ENCODE data around the gene PCP4L1.

DNA sequence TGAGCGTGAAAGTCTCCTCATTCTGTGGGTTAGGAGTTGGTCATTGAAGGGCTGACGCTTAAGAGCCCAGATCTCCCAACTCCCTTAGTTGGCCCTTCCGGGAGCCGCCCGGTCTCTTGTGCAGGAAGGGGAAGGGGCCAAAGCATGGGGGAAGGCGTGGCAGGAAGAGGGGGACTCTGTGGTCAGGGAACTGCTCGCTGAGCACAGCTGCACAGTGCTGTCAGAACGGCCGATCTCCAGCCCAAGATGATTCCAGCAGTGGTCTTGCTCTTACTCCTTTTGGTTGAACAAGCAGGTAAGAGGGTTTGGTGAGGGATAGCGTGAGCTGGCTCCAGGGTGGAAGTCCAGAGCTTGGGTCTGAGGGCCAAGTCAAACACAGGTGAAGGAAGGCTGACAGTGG is 43.5 kb upstream of the PCP4L1 start, which contains the start of gene FCER1G:
- TF ChIP-seq POLR2A (IDR thresholded peaks at IDR 0.05): peak; percentile 45 to 51
- TF ChIP-seq CTCF (IDR thresholded peaks at IDR 0.05): no peak
- peak; percentile 45 for TF ChIP-seq POLR2AphosphoS5 (IDR thresholded peaks at IDR 0.05)
- TF ChIP-seq EP300 (IDR thresholded peaks at IDR 0.05): no peak
